Measurements from ENCODE around the gene SH3D19. TPM values are rescaled to one million over a fixed set of nuclear protein-coding genes. Genes with fewer than 3 reads are reported as not detected.
"Not testable (repeated sequence)": the region's sequence is repeated elsewhere in the genome, so short reads cannot be mapped to it uniquely, and the experiment has no call there.

Gene SH3D19
- total and polyA plus RNA-seq, 2 experiments from 2014 or later = 16.2 to 18.3 TPM

- Histone ChIP-seq H3K27ac (no peak overlapping the region), H3K9me3 (ENCODE audit: low read depth) (no peaks in the 10 kb centered on the region), H3K4me1 (ENCODE audit: low read depth) (peaks cover 10% of the 10 kb centered on the region), H3K36me3 (no peaks in the 10 kb centered on the region), H3K27me3 (no peaks in the 10 kb centered on the region), H3K4me3 (no peak overlapping the region)
- DNase-seq (ENCODE audit: low read depth in 1 of 2, low spot score in 1 of 2) = no peak
- TF ChIP-seq CTCF (IDR thresholded peaks at IDR 0.05; ENCODE audit: low read depth, low read length) = no peak
Observed at GRCh38 chr4:151292038-151292437, 33.4 kb downstream of the SH3D19 start.

GRCh38 chr4:151291485-151291884 is 33.9 kb downstream of the SH3D19 start:
- Histone ChIP-seq H3K9me3 (ENCODE audit: low read depth) (no peaks in the 10 kb centered on the region), H3K36me3 (no peaks in the 10 kb centered on the region), H3K27ac (no peak overlapping the region), H3K27me3 (no peaks in the 10 kb centered on the region), H3K4me1 (ENCODE audit: low read depth) (peaks cover 5% of the 10 kb centered on the region), H3K4me3 (no peak overlapping the region)
- TF ChIP-seq CTCF (IDR thresholded peaks at IDR 0.05; ENCODE audit: low read depth, low read length) = no peak
- DNase-seq (ENCODE audit: low read depth in 1 of 2, low spot score in 1 of 2) = no peak

GRCh38 chr4:151287409-151287808 is 38.0 kb downstream of the SH3D19 start:
- H3K27ac ChIP-seq = no peak overlapping the region
- no peak overlapping the region for H3K4me3 ChIP-seq
- no peak for DNase-seq (ENCODE audit: low read depth in 1 of 2, low spot score in 1 of 2)
- TF ChIP-seq CTCF (IDR thresholded peaks at IDR 0.05; ENCODE audit: low read depth, low read length) = no peak
- no peaks in the 10 kb centered on the region for H3K4me1 ChIP-seq (ENCODE audit: low read depth)
- H3K9me3 ChIP-seq (ENCODE audit: low read depth) = no peaks in the 10 kb centered on the region
- no peaks in the 10 kb centered on the region for H3K27me3 ChIP-seq
- H3K36me3 ChIP-seq = no peaks in the 10 kb centered on the region

- Histone ChIP-seq H3K4me1 (ENCODE audit: low read depth) (no peaks in the 10 kb centered on the region), H3K9me3 (ENCODE audit: low read depth) (no peaks in the 10 kb centered on the region), H3K27me3 (no peaks in the 10 kb centered on the region), H3K27ac (no peak overlapping the region), H3K4me3 (no peak overlapping the region), H3K36me3 (no peaks in the 10 kb centered on the region)
- no peak for TF ChIP-seq CTCF (IDR thresholded peaks at IDR 0.05; ENCODE audit: low read depth, low read length)
- no peak for DNase-seq (ENCODE audit: low read depth in 1 of 2, low spot score in 1 of 2)
Observed at GRCh38 chr4:151284534-151285245, 40.7 kb downstream of the SH3D19 start.

- Histone ChIP-seq H3K4me3 (no peak within 1 kb of the TSS), H3K4me1 (ENCODE audit: low read depth) (no peaks in the 10 kb centered on the region), H3K27me3 (no peaks in the 10 kb centered on the region), H3K36me3 (no peaks in the 10 kb centered on the region), H3K27ac (no peak within 1 kb of the TSS), H3K9me3 (ENCODE audit: low read depth) (no peaks in the 10 kb centered on the region)
- TF ChIP-seq CTCF (IDR thresholded peaks at IDR 0.05; ENCODE audit: low read depth, low read length) = peak; percentile 91
- DNase-seq (ENCODE audit: low read depth in 1 of 2, low spot score in 1 of 2) = peak; percentile 72
Observed at GRCh38 chr4:151276787-151277562, 48.4 kb downstream of the SH3D19 start, which contains the start of gene PRSS48. PRSS48 (plus strand) TSS chr4:151277161; CDS start chr4:151277173, 12 bp downstream.

GRCh38 chr4:151268905-151269304 is 56.5 kb downstream of the SH3D19 start:
- not testable (repeated sequence) for DNase-seq (ENCODE audit: low read depth in 1 of 2, low spot score in 1 of 2); H3K4me1 ChIP-seq (ENCODE audit: low read depth); H3K4me3 ChIP-seq; H3K27ac ChIP-seq; H3K36me3 ChIP-seq; H3K9me3 ChIP-seq (ENCODE audit: low read depth); H3K27me3 ChIP-seq

Data from cardiac muscle cell (in vitro differentiated cells and primary cell).